Measurements from ENCODE around the gene OSBPL9.
"Not testable (repeated sequence)": the region's sequence is repeated elsewhere in the genome, so short reads cannot be mapped to it uniquely, and the experiment has no call there.

OSBPL9 gene

GRCh38 chr1:51605961-51606723, 10.8 kb upstream of the OSBPL9 start:
- DNase-seq (ENCODE audit: low read depth in 2 of 2), result no peak

- DNase-seq (ENCODE audit: low read depth in 2 of 2), result no peak
Measured at GRCh38 chr1:51607681-51608095, 9.2 kb upstream of the OSBPL9 start.

- DNase-seq (ENCODE audit: low read depth in 2 of 2), result not testable (repeated sequence)
Measured at GRCh38 chr1:51610104-51610503, 6.8 kb upstream of the OSBPL9 start.

- no peak for DNase-seq (ENCODE audit: low read depth in 2 of 2)
Measured at GRCh38 chr1:51610637-51611036, 6.3 kb upstream of the OSBPL9 start.

- DNase-seq (ENCODE audit: low read depth in 2 of 2), result no peak
Measured at GRCh38 chr1:51612447-51612961, 4.4 kb upstream of the OSBPL9 start.

GRCh38 chr1:51615780-51616291, 1.1 kb upstream of the OSBPL9 start:
- DNase-seq (ENCODE audit: low read depth in 2 of 2), result no peak

- no peak for DNase-seq (ENCODE audit: low read depth in 2 of 2)
Measured at GRCh38 chr1:51616490-51616889, 402 bp upstream of the OSBPL9 start.

GRCh38 chr1:51618715-51619114, 1.8 kb downstream of the OSBPL9 start:
- no peak for DNase-seq (ENCODE audit: low read depth in 2 of 2)

- no peak for DNase-seq (ENCODE audit: low read depth in 2 of 2)
Measured at GRCh38 chr1:51620470-51620869, 3.6 kb downstream of the OSBPL9 start.

- no peak for DNase-seq (ENCODE audit: low read depth in 2 of 2)
Measured at GRCh38 chr1:51621161-51621560, 4.3 kb downstream of the OSBPL9 start.

- no peak for DNase-seq (ENCODE audit: low read depth in 2 of 2)
Measured at GRCh38 chr1:51621841-51622454, 5.1 kb downstream of the OSBPL9 start.

- DNase-seq (ENCODE audit: low read depth in 2 of 2), result no peak
Measured at GRCh38 chr1:51622455-51622913, 5.6 kb downstream of the OSBPL9 start.

- DNase-seq (ENCODE audit: low read depth in 2 of 2), result no peak
Measured at GRCh38 chr1:51623025-51623424, 6.1 kb downstream of the OSBPL9 start.

GRCh38 chr1:51623450-51623849, 6.6 kb downstream of the OSBPL9 start:
- no peak for DNase-seq (ENCODE audit: low read depth in 2 of 2)

- DNase-seq (ENCODE audit: low read depth in 2 of 2), result no peak
Measured at GRCh38 chr1:51624855-51625254, 8.0 kb downstream of the OSBPL9 start.

GRCh38 chr1:51627672-51628071, 10.8 kb downstream of the OSBPL9 start:
- no peak for DNase-seq (ENCODE audit: low read depth in 2 of 2)

- DNase-seq (ENCODE audit: low read depth in 2 of 2), result no peak
Measured at GRCh38 chr1:51628715-51629590, 12.1 kb downstream of the OSBPL9 start.

- no peak for DNase-seq (ENCODE audit: low read depth in 2 of 2)
Measured at GRCh38 chr1:51629918-51630317, 13.0 kb downstream of the OSBPL9 start.

GRCh38 chr1:51630393-51630792, 13.5 kb downstream of the OSBPL9 start:
- no peak for DNase-seq (ENCODE audit: low read depth in 2 of 2)

GRCh38 chr1:51630922-51631321, 14.0 kb downstream of the OSBPL9 start:
- no peak for DNase-seq (ENCODE audit: low read depth in 2 of 2)

- no peak for DNase-seq (ENCODE audit: low read depth in 2 of 2)
Measured at GRCh38 chr1:51631747-51632146, 14.9 kb downstream of the OSBPL9 start.

GRCh38 chr1:51634618-51635017, 17.7 kb downstream of the OSBPL9 start:
- DNase-seq (ENCODE audit: low read depth in 2 of 2), result no peak
